Keratinocyte (primary cell): ENCODE measurements around the gene NLRX1. TPM values are rescaled to one million over a fixed set of nuclear protein-coding genes. Genes with fewer than 3 reads are reported as not detected.

Experiments used
- DNase-seq: peaks from one replicate; pipeline ENCODE4 v3.0.0-alpha.2; 2011; ENCODE audit warnings: low read depth, missing footprints, low spot score
- FAIRE-seq: peaks from 2 replicates; lab custom pipeline; 2011; peaks lifted over from hg19 to GRCh38; lab: Jason Lieb, UNC
- H2AFZ ChIP-seq: 2 replicates; pipeline ENCODE4 v1.6.0; 2012; ENCODE audit warnings: low read length, control low read depth, inconsistent platforms; ENCODE audit not compliant: control insufficient read depth
- H3K27ac ChIP-seq: 2 replicates; pipeline ENCODE4 v1.5.1; 2011; ENCODE audit warnings: low read length; ENCODE audit not compliant: control insufficient read depth, insufficient read depth
- H3K27me3 ChIP-seq: 3 replicates; pipeline ENCODE4 v1.6.0; 2011; ENCODE audit warnings: low read length; ENCODE audit not compliant: control insufficient read depth, insufficient read depth; ENCODE audit errors: extremely low read depth
- H3K36me3 ChIP-seq, 2 experiments: 2 replicates in 1 of 2; 3 replicates in 1 of 2; pipeline ENCODE4 v1.5.1; 2011; ENCODE audit warnings: low read length in 2 of 2, mild to moderate bottlenecking in 1 of 2; ENCODE audit not compliant: control insufficient read depth in 2 of 2, insufficient read depth in 2 of 2; ENCODE audit errors: extremely low read depth in 1 of 2
- H3K4me1 ChIP-seq: 3 replicates; pipeline ENCODE4 v1.5.1; 2011; ENCODE audit warnings: low read length; ENCODE audit not compliant: control insufficient read depth, insufficient read depth; ENCODE audit errors: extremely low read depth
- H3K4me2 ChIP-seq: 3 replicates; pipeline ENCODE4 v1.6.0; 2011; ENCODE audit warnings: low read depth, low read length; ENCODE audit not compliant: control insufficient read depth, insufficient read depth; ENCODE audit errors: extremely low read depth
- H3K4me3 ChIP-seq, 3 experiments: fragments of 200-600 bp in 1 of 3; sonication (generic) in 1 of 3; 2 replicates in 2 of 3; 3 replicates in 1 of 3; pipeline ENCODE4 v1.5.1; 2011 to 2016; ENCODE audit warnings: low read length in 3 of 3, mild to moderate bottlenecking in 3 of 3, control low read depth in 2 of 3, inconsistent platforms in 1 of 3, low read depth in 1 of 3, mixed read lengths in 1 of 3, mixed run types in 1 of 3, moderate library complexity in 1 of 3; ENCODE audit not compliant: control insufficient read depth in 2 of 3, insufficient read depth in 2 of 3; ENCODE audit errors: extremely low read depth in 1 of 3
- H3K79me2 ChIP-seq: 2 replicates; pipeline ENCODE4 v1.6.0; 2012; ENCODE audit warnings: low read length; ENCODE audit not compliant: control insufficient read depth, insufficient read depth
- H3K9ac ChIP-seq: 3 replicates; pipeline ENCODE4 v1.6.0; 2011; ENCODE audit warnings: low read length; ENCODE audit not compliant: control insufficient read depth, insufficient read depth; ENCODE audit errors: extremely low read depth
- H3K9me1 ChIP-seq: 3 replicates; pipeline ENCODE4 v1.6.0; 2011; ENCODE audit warnings: low read length; ENCODE audit not compliant: control insufficient read depth, insufficient read depth; ENCODE audit errors: extremely low read depth
- H3K9me3 ChIP-seq: 2 replicates; pipeline ENCODE4 v1.5.1; 2012; ENCODE audit warnings: low read depth, low read length; ENCODE audit not compliant: control insufficient read depth
- H4K20me1 ChIP-seq: 3 replicates; pipeline ENCODE4 v1.6.0; 2011; ENCODE audit warnings: low read length; ENCODE audit not compliant: control insufficient read depth, insufficient read depth; ENCODE audit errors: extremely low read depth
- EZH2 ChIP-seq: IDR thresholded peaks from one replicate; pipeline ENCODE4 v1.6.1; 2012; ENCODE audit warnings: inconsistent platforms, mild to moderate bottlenecking, low read length, moderate library complexity
- dilution Hi-C: fragments of 300-500 bp; cut with MboI; formaldehyde crosslinking; loops from one replicate; pipeline ENCODE4 v1.7.0; 2020; ENCODE audit warnings: low sequenced_read_pairs; ENCODE audit not compliant: extremely low pct_ligation_motif_present
- polyA plus RNA-seq, 5 experiments: library from polyadenylated mRNA; depleted of rRNA in 3 of 5; stranded (reverse) in 3 of 5; stranded (forward) in 1 of 5; unstranded in 1 of 5; fragments of >200 nt; gene quantifications; 1 replicate in 1 of 5; 2 replicates in 3 of 5; 3 replicates in 1 of 5; pipeline versions ENCODE4 v1.2.1 to v1.2.3, GENCODE V29; 2011 to 2012; ENCODE audit warnings: missing spikeins in 2 of 5, low read depth in 1 of 5, low replicate concordance in 1 of 5
- TF ChIP-seq, protein P1 (sequence below), 3 experiments: IDR thresholded peaks in 1 of 3; conservative IDR thresholded peaks in 1 of 3; optimal IDR thresholded peaks in 1 of 3; 2 replicates in 2 of 3; 3 replicates in 1 of 3; pipeline versions ENCODE3 to v1.5.1; 2011; ENCODE audit warnings: low read length in 3 of 3, mild to moderate bottlenecking in 3 of 3, moderate library complexity in 2 of 3, control low read depth in 1 of 3, inconsistent platforms in 1 of 3; ENCODE audit not compliant: insufficient read depth in 2 of 3; ENCODE audit errors: extremely low read depth in 1 of 3

Gene NLRX1
- polyA plus RNA-seq, 1 donor (not counting 4 experiments of a cell fraction or from before 2014, with no cell fraction given), result 8.1 TPM

DNA sequence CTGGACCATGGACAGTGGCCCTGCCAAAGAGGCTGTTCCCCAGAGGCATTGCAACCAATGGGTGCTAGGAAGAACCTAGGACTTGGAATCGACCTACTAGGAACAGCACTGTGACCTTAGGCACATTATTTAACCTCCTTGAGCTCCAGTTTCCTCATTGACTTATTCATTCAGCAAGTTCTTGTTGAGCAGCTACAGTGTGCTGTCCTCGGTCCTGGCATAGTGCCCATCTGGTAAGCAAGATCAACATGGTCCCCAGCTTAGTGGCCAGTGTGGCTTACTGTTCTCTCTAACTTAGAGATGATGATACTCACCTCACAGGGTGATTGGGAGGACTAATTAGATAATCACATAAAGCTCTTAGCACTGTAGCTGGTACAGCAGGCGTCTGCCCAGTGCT is 11.5 kb upstream of the NLRX1 start:
- TF ChIP-seq, protein P1, sequence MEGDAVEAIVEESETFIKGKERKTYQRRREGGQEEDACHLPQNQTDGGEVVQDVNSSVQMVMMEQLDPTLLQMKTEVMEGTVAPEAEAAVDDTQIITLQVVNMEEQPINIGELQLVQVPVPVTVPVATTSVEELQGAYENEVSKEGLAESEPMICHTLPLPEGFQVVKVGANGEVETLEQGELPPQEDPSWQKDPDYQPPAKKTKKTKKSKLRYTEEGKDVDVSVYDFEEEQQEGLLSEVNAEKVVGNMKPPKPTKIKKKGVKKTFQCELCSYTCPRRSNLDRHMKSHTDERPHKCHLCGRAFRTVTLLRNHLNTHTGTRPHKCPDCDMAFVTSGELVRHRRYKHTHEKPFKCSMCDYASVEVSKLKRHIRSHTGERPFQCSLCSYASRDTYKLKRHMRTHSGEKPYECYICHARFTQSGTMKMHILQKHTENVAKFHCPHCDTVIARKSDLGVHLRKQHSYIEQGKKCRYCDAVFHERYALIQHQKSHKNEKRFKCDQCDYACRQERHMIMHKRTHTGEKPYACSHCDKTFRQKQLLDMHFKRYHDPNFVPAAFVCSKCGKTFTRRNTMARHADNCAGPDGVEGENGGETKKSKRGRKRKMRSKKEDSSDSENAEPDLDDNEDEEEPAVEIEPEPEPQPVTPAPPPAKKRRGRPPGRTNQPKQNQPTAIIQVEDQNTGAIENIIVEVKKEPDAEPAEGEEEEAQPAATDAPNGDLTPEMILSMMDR (optimal IDR thresholded peaks at IDR 0.05 in 1 of 3, IDR thresholded peaks at IDR 0.05 in 1 of 3, conservative IDR thresholded peaks at IDR 0.05 in 1 of 3; ENCODE audit: extremely low read depth in 1 of 3, insufficient read depth in 2 of 3, low read length in 3 of 3), result no peak
- no peak for TF ChIP-seq EZH2
- Histone ChIP-seq H3K79me2 (no peaks in the 10 kb centered on the region), H3K9me3 (no peaks in the 10 kb centered on the region), H4K20me1 (no peaks in the 10 kb centered on the region), H3K27me3 (peaks cover 9% of the 10 kb centered on the region), H3K4me3 (no peak overlapping the region), H3K9ac (no peak overlapping the region), H3K36me3 (no peaks in the 10 kb centered on the region), H3K4me1 (no peaks in the 10 kb centered on the region), H2AFZ (no peak overlapping the region), H3K4me2 (no peak overlapping the region), H3K9me1 (no peaks in the 10 kb centered on the region), H3K27ac (no peak overlapping the region)
- dilution Hi-C loops, result no loop called here
- DNase-seq (no peak), FAIRE-seq (no peak)

DNA sequence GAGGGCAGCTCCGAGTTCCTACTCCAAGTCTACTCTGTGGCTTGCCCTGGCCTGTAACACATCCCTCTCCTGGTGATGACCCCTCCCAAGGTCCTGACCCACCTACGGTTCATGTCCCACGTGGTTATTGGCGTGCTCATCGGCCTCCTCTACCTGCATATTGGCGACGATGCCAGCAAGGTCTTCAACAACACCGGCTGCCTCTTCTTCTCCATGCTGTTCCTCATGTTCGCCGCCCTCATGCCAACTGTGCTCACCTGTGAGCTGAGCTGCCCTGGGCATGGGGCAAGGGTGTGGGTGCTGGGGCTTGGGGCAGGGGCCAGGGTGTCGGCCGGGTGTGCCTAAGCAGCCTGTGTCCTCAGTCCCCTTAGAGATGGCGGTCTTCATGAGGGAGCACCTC is 10.1 kb upstream of the NLRX1 start:
- dilution Hi-C loops, result no loop called here
- Histone ChIP-seq H3K9ac (no peak overlapping the region), H4K20me1 (no peaks in the 10 kb centered on the region), H3K79me2 (no peaks in the 10 kb centered on the region), H3K36me3 (no peaks in the 10 kb centered on the region), H3K9me3 (no peaks in the 10 kb centered on the region), H3K27me3 (peaks cover 7% of the 10 kb centered on the region), H3K4me2 (no peak overlapping the region), H3K9me1 (no peaks in the 10 kb centered on the region), H3K27ac (no peak overlapping the region), H2AFZ (no peak overlapping the region), H3K4me1 (no peaks in the 10 kb centered on the region), H3K4me3 (no peak overlapping the region)
- TF ChIP-seq, protein P1 (optimal IDR thresholded peaks at IDR 0.05 in 1 of 3, IDR thresholded peaks at IDR 0.05 in 1 of 3, conservative IDR thresholded peaks at IDR 0.05 in 1 of 3; ENCODE audit: extremely low read depth in 1 of 3, insufficient read depth in 2 of 3, low read length in 3 of 3), result no peak
- FAIRE-seq, result no peak
- no peak for DNase-seq
